Lung (tissue), 12 donors: ENCODE data around the gene RTN4R. TPM values are rescaled to one million over a fixed set of nuclear protein-coding genes. Genes with fewer than 3 reads are reported as not detected.

Experiments
- ATAC-seq: fragments of 200-7000 bp; cut with Tn5 transposase; one replicate; pipeline ENCODE4 v1.9.1; 2020; ENCODE audit warnings: moderate number of reproducible peaks; ENCODE audit not compliant: insufficient read depth, low FRiP score
- DNase-seq, 3 donors: peaks; one replicate each; pipeline ENCODE4 v3.0.0-alpha.2; 2013 to 2017
- H3K27ac ChIP-seq, 2 donors: one replicate each; pipeline ENCODE4 v1.5.1; 2013; ENCODE audit warnings: mild to moderate bottlenecking in 2 of 2, moderate library complexity in 2 of 2, control low read depth in 1 of 2, inconsistent platforms in 1 of 2, low read depth in 1 of 2, low read length in 1 of 2
- H3K27me3 ChIP-seq, 3 donors: one replicate each; pipeline ENCODE4 v1.5.1; 2013; ENCODE audit warnings: low read length in 2 of 3; ENCODE audit not compliant: control insufficient read depth in 3 of 3, insufficient read depth in 3 of 3
- H3K36me3 ChIP-seq, 4 donors: one replicate each; pipeline ENCODE4 v1.5.1; 2013; ENCODE audit warnings: low read length in 4 of 4, mild to moderate bottlenecking in 1 of 4, moderate library complexity in 1 of 4; ENCODE audit not compliant: control insufficient read depth in 4 of 4, insufficient read depth in 4 of 4
- H3K4me1 ChIP-seq, 5 donors: one replicate each; pipeline ENCODE4 v1.5.1; 2013; ENCODE audit warnings: low read length in 5 of 5, mild to moderate bottlenecking in 2 of 5, moderate library complexity in 1 of 5; ENCODE audit not compliant: control insufficient read depth in 5 of 5, insufficient read depth in 5 of 5
- H3K4me3 ChIP-seq: one replicate; pipeline ENCODE4 v1.5.1; 2013; ENCODE audit warnings: mild to moderate bottlenecking, control low read depth, moderate library complexity
- H3K9ac ChIP-seq, 2 donors: one replicate each; pipeline ENCODE4 v1.5.1; 2013; ENCODE audit warnings: low read length in 2 of 2, control low read depth in 1 of 2; ENCODE audit not compliant: insufficient read depth in 1 of 2
- H3K9me3 ChIP-seq, 4 donors: one replicate each; pipeline ENCODE4 v1.5.1; 2013; ENCODE audit warnings: low read length in 3 of 4, mild to moderate bottlenecking in 1 of 4, moderate library complexity in 1 of 4; ENCODE audit not compliant: control insufficient read depth in 4 of 4, insufficient read depth in 3 of 4
- CTCF ChIP-seq: IDR thresholded peaks from 2 replicates; pipeline ENCODE4 v1.5.1; 2012; ENCODE audit warnings: mild to moderate bottlenecking; ENCODE audit errors: control extremely low read depth, extremely low read depth
- WGBS, 2 donors: extraction: QIAGEN DNeasy Blood & Tissue Kit; methylation state at CpG; one replicate each; pipeline ENCODE4 v1.1.7; 2013; 5-methylcytosine and 5-hydroxymethylcytosine counted together
- polyA plus RNA-seq, 2 donors: library from polyadenylated mRNA; stranded (reverse); fragments of 200-250 nt; gene quantifications; one replicate each; pipeline ENCODE4 v1.2.1, GENCODE V29; 2013
- total RNA-seq, 2 donors: library from RNA; depleted of rRNA in 1 of 2; stranded (reverse); fragments of >200 nt in 1 of 2; gene quantifications; one replicate each; pipeline ENCODE4 v1.2.1, GENCODE V29; 2014 to 2021
- donor health status: control.
- donor health status: control.
- donor health status: Bipolar disorder and iron deficiency.
- donor health status: healthy.
- donor health status: DM: yes; HTN: yes; CAD: no.

The RTN4R gene
- total and polyA plus RNA-seq, 4 donors: 2.6 to 7.8 (median 4.3) TPM

- Histone ChIP-seq H3K27me3 (no peaks in the 10 kb centered on the region), H3K4me3 (peak overlapping the region; percentile 4), H3K4me1 (peaks cover 0 to 34% (median 5%) of the 10 kb centered on the region in 5 donors), H3K36me3 (no peaks in the 10 kb centered on the region), H3K9me3 (no peaks in the 10 kb centered on the region), H3K27ac (no peak overlapping the region), H3K9ac (no peak overlapping the region)
- ATAC-seq (no peak), DNase-seq (no peak)
- TF ChIP-seq CTCF: no peak
- WGBS, 2 donors: 94 to 96% methylated on average over 18 of the region's 18 CpGs
Measured at GRCh38 chr22:20224917-20225692, 43.0 kb downstream of the RTN4R start.

- Histone ChIP-seq H3K9me3 (peaks cover 0 to 4% (median 2%) of the 10 kb centered on the region in 4 donors), H3K4me1 (peaks cover 0 to 25% (median 0%) of the 10 kb centered on the region in 5 donors), H3K27me3 (no peaks in the 10 kb centered on the region), H3K9ac (no peak overlapping the region), H3K4me3 (no peak overlapping the region), H3K27ac (no peak overlapping the region), H3K36me3 (no peaks in the 10 kb centered on the region)
- WGBS, 2 donors: 79 to 86% methylated on average over 3 of the region's 3 CpGs
- DNase-seq (no peak), ATAC-seq (no peak)
- TF ChIP-seq CTCF: no peak
Measured at GRCh38 chr22:20224256-20224626, 43.9 kb downstream of the RTN4R start.

- DNase-seq (no peak), ATAC-seq (no peak)
- WGBS, 2 donors: 81 to 93% methylated on average over 24 to 29 of the region's 29 CpGs
- Histone ChIP-seq H3K9me3 (peaks cover 0 to 4% (median 2%) of the 10 kb centered on the region in 4 donors), H3K27me3 (no peaks in the 10 kb centered on the region), H3K9ac (no peak overlapping the region), H3K36me3 (no peaks in the 10 kb centered on the region), H3K27ac (no peak overlapping the region), H3K4me3 (no peak overlapping the region), H3K4me1 (peaks cover 0 to 19% (median 0%) of the 10 kb centered on the region in 5 donors)
- TF ChIP-seq CTCF: no peak
Measured at GRCh38 chr22:20223421-20224255, 44.5 kb downstream of the RTN4R start.
